ENCODE results near the gene C1orf35.

The C1orf35 gene

GRCh38 chr1:228060458-228061190 is 42.5 kb downstream of the C1orf35 start:
- H3K9ac ChIP-seq (ENCODE audit: low read length in 5 of 5): no peak overlapping the region
- H3K9me3 ChIP-seq (ENCODE audit: control insufficient read depth in 5 of 5, low read length in 5 of 5): no peaks in the 10 kb centered on the region
- H3K4me3 ChIP-seq (ENCODE audit: low read depth in 1 of 5, low read length in 5 of 5): peak overlapping the region in 1 of 5 donors; percentile 38
- no peaks in the 10 kb centered on the region for H3K36me3 ChIP-seq (ENCODE audit: control insufficient read depth in 5 of 5, insufficient read depth in 5 of 5, low read length in 5 of 5)
- peaks cover 55 to 80% (median 74%) of the 10 kb centered on the region in 5 donors for H3K27me3 ChIP-seq (ENCODE audit: control insufficient read depth in 5 of 5, insufficient read depth in 4 of 5, low read length in 5 of 5)
- H3K27ac ChIP-seq (ENCODE audit: low read depth, low read length): no peak overlapping the region
- peaks cover 0 to 19% (median 8%) of the 10 kb centered on the region in 5 donors for H3K4me1 ChIP-seq (ENCODE audit: control insufficient read depth in 5 of 5, insufficient read depth in 5 of 5, low read length in 5 of 5)

- H3K27me3 ChIP-seq (ENCODE audit: control insufficient read depth in 5 of 5, insufficient read depth in 4 of 5, low read length in 5 of 5): peaks cover 47 to 73% (median 67%) of the 10 kb centered on the region in 5 donors
- H3K27ac ChIP-seq (ENCODE audit: low read depth, low read length): no peak overlapping the region
- no peaks in the 10 kb centered on the region for H3K9me3 ChIP-seq (ENCODE audit: control insufficient read depth in 5 of 5, low read length in 5 of 5)
- peak overlapping the region in 3 of 5 donors; percentile 6 to 38 (median 6) for H3K4me3 ChIP-seq (ENCODE audit: low read depth in 1 of 5, low read length in 5 of 5)
- H3K4me1 ChIP-seq (ENCODE audit: control insufficient read depth in 5 of 5, insufficient read depth in 5 of 5, low read length in 5 of 5): peaks cover 0 to 19% (median 8%) of the 10 kb centered on the region in 5 donors
- no peaks in the 10 kb centered on the region for H3K36me3 ChIP-seq (ENCODE audit: control insufficient read depth in 5 of 5, insufficient read depth in 5 of 5, low read length in 5 of 5)
- no peak overlapping the region for H3K9ac ChIP-seq (ENCODE audit: low read length in 5 of 5)
Measured at GRCh38 chr1:228059634-228060457, 43.3 kb downstream of the C1orf35 start.

- no peak overlapping the region for H3K9ac ChIP-seq (ENCODE audit: low read length in 5 of 5)
- no peak overlapping the region for H3K27ac ChIP-seq (ENCODE audit: low read depth, low read length)
- H3K9me3 ChIP-seq (ENCODE audit: control insufficient read depth in 5 of 5, low read length in 5 of 5): no peaks in the 10 kb centered on the region
- H3K4me1 ChIP-seq (ENCODE audit: control insufficient read depth in 5 of 5, insufficient read depth in 5 of 5, low read length in 5 of 5): peaks cover 0 to 19% (median 8%) of the 10 kb centered on the region in 5 donors
- H3K27me3 ChIP-seq (ENCODE audit: control insufficient read depth in 5 of 5, insufficient read depth in 4 of 5, low read length in 5 of 5): peaks cover 44 to 66% (median 62%) of the 10 kb centered on the region in 5 donors
- H3K36me3 ChIP-seq (ENCODE audit: control insufficient read depth in 5 of 5, insufficient read depth in 5 of 5, low read length in 5 of 5): no peaks in the 10 kb centered on the region
- H3K4me3 ChIP-seq (ENCODE audit: low read depth in 1 of 5, low read length in 5 of 5): peak overlapping the region in 1 of 5 donors; percentile 18
Measured at GRCh38 chr1:228058949-228059633, 44.0 kb downstream of the C1orf35 start.

- H3K36me3 ChIP-seq (ENCODE audit: control insufficient read depth in 5 of 5, insufficient read depth in 5 of 5, low read length in 5 of 5): no peaks in the 10 kb centered on the region
Measured at GRCh38 chr1:228058172-228058948, 44.8 kb downstream of the C1orf35 start.

More at GRCh38 chr1:228058172-228058948, 44.8 kb downstream of the C1orf35 start:
- Histone ChIP-seq H3K9me3 (ENCODE audit: control insufficient read depth in 5 of 5, low read length in 5 of 5) (peaks cover 0 to 3% (median 0%) of the 10 kb centered on the region in 5 donors), H3K27me3 (ENCODE audit: control insufficient read depth in 5 of 5, insufficient read depth in 4 of 5, low read length in 5 of 5) (peaks cover 41 to 59% (median 55%) of the 10 kb centered on the region in 5 donors), H3K27ac (ENCODE audit: low read depth, low read length) (no peak overlapping the region), H3K4me1 (ENCODE audit: control insufficient read depth in 5 of 5, insufficient read depth in 5 of 5, low read length in 5 of 5) (peaks cover 0 to 19% (median 8%) of the 10 kb centered on the region in 5 donors), H3K4me3 (ENCODE audit: low read depth in 1 of 5, low read length in 5 of 5) (no peak overlapping the region), H3K9ac (ENCODE audit: low read length in 5 of 5) (no peak overlapping the region)

Data from subcutaneous abdominal adipose tissue (tissue), 5 donors.